GM20000 (cell line): ENCODE measurements around the gene ITGA1.
"Not testable (repeated sequence)": the region's sequence is repeated elsewhere in the genome, so short reads cannot be mapped to it uniquely, and the experiment has no call there.

Experiments used
- DNase-seq: peaks from one replicate; pipeline ENCODE4 v3.0.0; 2012; ENCODE audit warnings: low spot score
- CTCF ChIP-seq: IDR thresholded peaks from 2 replicates; pipeline ENCODE4 v1.5.1; 2012; ENCODE audit warnings: mild to moderate bottlenecking, control low read depth; ENCODE audit errors: extremely low read depth, missing control alignments

The ITGA1 gene

GRCh38 chr5:52963636-52964035 is 175.9 kb downstream of the ITGA1 start:
- no peak for TF ChIP-seq CTCF
- DNase-seq = no peak

GRCh38 chr5:52964138-52964537 is 176.4 kb downstream of the ITGA1 start:
- DNase-seq = no peak
- no peak for TF ChIP-seq CTCF

GRCh38 chr5:52976157-52976556 is 188.4 kb downstream of the ITGA1 start:
- not testable (repeated sequence) for DNase-seq

- DNase-seq = no peak
- TF ChIP-seq CTCF = no peak
Measured at GRCh38 chr5:52977264-52977897, 189.7 kb downstream of the ITGA1 start.

GRCh38 chr5:52981507-52981906 is 193.8 kb downstream of the ITGA1 start:
- DNase-seq = no peak
- no peak for TF ChIP-seq CTCF

GRCh38 chr5:52983731-52984636 is 196.3 kb downstream of the ITGA1 start:
- no peak for TF ChIP-seq CTCF
- no peak for DNase-seq

GRCh38 chr5:52985306-52985705 is 197.6 kb downstream of the ITGA1 start:
- no peak for TF ChIP-seq CTCF

More at GRCh38 chr5:52985306-52985705, 197.6 kb downstream of the ITGA1 start:
- DNase-seq = no peak
